HG03095 (cell line): ENCODE results near the gene GSK3A.

Source experiments
- ATAC-seq: cut with Tn5 transposase; IDR thresholded peaks from one replicate; pipeline ENCODE4 v1.9.1; 2021; ENCODE audit warnings: moderate library complexity; ENCODE audit not compliant: unreplicated experiment

The GSK3A gene

DNA sequence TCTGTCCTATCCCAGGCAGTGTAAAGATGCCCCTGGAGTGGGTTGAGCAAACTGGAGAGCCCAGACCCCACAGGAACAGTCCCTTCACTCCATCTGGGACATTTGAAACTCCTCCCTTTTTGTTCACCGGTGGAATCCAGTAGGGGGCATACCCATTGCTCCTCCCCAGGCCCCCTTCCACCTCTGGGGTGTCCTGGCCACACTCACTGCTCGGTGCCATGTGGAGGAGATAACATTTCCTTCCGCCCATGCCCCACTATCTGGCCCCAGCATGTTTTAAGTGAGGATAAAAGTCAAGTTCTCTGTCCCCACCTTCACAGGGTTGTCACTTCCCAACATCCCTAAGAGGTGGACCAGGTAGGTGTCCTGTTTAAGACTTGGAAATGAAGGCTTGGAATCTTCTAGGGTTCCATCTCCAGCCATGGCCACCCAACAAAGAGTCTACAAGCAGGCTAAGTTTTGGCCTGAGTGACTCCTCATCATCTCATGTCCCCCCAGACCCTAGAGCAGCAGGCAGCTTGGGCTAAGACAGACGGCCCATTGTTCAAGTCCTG lies 13.0 kb downstream of the GSK3A start:
- ATAC-seq = no peak

DNA sequence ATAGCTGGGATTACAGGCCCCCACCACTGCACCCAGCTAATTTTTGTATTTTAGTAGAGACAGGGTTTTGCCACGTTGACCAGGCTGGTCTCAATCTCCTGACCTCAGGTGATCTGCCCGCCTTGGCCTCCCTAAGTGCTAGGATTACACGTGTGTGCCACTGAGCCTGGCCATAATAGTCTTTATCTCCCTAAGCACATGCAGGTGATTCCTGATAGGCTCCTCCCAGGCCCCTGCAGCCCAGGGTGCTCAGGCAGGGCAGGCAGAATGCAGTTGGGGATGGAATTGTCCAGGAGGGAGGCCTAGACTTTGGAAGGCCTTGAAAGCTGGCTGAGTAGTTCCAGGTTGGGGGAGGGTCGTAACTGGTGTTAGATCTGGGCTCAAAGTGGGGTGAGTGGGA lies 13.8 kb downstream of the GSK3A start:
- no peak for ATAC-seq

GRCh38 chr19:42226886-42227285 lies 15.5 kb downstream of the GSK3A start:
- no peak for ATAC-seq

DNA sequence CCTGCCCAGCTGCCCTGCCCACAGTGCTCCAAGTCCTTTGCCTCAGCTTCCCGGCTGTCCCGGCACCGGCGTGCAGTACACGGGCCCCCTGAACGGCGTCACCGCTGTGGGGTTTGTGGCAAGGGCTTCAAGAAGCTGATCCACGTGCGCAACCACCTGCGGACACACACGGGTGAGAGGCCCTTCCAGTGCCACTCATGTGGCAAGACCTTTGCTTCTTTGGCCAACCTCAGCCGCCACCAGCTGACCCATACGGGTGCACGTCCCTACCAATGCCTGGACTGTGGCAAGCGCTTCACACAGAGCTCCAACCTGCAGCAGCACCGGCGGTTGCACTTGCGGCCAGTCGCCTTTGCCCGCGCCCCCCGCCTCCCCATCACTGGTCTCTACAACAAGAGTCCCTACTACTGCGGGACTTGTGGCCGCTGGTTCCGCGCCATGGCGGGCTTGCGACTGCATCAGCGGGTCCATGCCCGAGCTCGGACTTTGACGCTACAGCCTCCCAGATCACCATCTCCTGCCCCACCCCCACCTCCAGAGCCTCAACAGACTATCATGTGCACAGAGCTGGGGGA lies 16.6 kb downstream of the GSK3A start:
- ATAC-seq = no peak

- ATAC-seq = no peak
Observed at GRCh38 chr19:42224940-42225717, 17.3 kb downstream of the GSK3A start.

GRCh38 chr19:42220751-42221097 lies 21.7 kb downstream of the GSK3A start:
- no peak for ATAC-seq

- ATAC-seq = peak; percentile 58
Observed at GRCh38 chr19:42219812-42220750, 22.3 kb downstream of the GSK3A start, which contains the start of gene ZNF526. Gene ZNF526, plus strand, starts transcription at chr19:42220312. Its CDS starts 4,092 bp downstream, at chr19:42224404.

- ATAC-seq = peak; percentile 55
Observed at GRCh38 chr19:42217520-42218437, 24.6 kb downstream of the GSK3A start, which contains the start of gene DEDD2. Gene DEDD2, minus strand, starts transcription at chr19:42217677. Its CDS starts 670 bp downstream, at chr19:42217007.

DNA sequence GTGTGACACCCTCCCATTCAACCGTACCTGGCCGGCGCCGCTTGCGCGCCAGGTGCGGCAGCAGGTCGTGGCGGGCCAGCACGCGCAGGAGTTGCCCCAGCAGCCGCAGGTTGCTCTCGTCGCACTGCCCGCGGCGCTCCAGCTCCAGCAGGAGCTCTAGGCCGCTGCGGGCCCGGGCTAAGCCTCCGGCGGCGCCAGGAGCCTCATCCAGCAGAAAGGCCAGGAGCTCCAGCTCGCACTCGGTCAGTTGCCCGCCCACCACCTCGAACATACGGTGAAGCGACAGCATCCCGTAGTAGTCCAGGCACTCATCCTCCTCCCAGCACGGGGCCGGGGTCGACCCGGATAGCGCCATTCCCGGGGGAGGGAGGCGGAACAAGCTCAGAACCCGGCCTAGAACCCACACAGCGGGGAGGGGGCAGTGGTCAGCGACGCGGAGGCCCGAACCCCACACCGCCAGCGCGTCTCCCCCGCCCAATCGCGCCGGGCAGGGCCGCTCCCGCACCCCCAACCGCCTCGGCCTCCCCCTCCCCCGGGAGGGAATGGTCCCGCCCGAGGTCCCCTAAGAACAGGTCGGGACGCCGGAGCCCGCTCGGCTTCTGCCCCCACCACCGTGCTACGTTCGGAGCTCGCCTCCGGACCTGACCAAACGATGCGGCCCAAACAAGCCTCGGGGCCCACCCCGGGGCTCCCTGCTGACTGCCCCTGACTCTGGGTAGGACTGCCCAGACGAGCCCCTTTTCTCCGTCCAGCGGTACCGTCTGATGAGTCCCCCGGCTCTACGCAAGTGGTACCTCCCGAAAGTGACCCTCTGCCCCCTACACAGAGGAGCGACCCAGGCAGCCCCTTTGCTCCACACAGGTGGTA lies 25.5 kb downstream of the GSK3A start:
- ATAC-seq = peak; percentile 13

- ATAC-seq = no peak
Observed at GRCh38 chr19:42214810-42215485, 27.5 kb downstream of the GSK3A start.

- no peak for ATAC-seq
Observed at GRCh38 chr19:42212886-42213285, 29.5 kb downstream of the GSK3A start.

DNA sequence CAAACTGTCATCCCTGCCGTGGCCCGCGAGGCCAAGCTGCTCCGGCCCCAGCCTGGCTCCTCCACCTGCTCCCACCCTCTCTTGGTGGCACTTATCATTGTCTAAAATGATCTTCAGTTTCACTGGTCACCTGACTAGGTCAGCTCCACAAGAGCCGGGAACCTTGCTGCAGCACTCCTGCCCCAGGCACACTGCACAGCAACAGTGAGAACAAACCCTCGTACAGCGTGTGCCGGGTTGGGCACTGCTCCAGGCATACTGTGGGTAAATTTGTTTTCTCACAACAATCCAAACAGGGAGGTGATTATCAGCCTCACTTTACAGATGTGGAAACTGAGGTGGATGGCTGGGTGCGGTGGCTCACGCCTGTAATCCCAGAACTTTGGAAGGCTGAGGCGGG lies 33.8 kb downstream of the GSK3A start:
- ATAC-seq = no peak

DNA sequence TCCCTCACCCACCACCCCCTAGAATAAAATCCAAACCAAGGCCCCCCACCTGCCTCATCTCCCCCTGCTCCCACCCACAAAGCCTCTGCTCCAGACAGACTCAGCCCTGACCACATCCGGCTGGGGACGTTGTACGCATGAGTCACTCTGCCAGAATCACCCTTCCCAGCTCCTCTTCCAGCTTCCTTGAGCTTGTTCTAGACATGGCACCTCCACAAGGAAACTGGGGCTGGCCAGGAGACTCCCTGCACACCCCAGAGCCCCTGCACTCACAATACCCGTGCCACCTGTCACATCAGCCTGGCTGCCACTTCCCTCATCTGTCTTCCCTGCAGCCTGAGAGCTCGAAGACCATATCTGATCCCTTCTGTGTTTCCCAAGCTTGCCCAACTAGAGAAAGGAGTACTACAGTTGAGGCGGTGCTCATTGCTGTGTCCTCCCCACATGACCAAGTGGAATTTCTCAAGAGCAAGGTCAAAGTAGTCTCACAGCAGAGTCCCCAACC lies 34.6 kb downstream of the GSK3A start:
- no peak for ATAC-seq

DNA sequence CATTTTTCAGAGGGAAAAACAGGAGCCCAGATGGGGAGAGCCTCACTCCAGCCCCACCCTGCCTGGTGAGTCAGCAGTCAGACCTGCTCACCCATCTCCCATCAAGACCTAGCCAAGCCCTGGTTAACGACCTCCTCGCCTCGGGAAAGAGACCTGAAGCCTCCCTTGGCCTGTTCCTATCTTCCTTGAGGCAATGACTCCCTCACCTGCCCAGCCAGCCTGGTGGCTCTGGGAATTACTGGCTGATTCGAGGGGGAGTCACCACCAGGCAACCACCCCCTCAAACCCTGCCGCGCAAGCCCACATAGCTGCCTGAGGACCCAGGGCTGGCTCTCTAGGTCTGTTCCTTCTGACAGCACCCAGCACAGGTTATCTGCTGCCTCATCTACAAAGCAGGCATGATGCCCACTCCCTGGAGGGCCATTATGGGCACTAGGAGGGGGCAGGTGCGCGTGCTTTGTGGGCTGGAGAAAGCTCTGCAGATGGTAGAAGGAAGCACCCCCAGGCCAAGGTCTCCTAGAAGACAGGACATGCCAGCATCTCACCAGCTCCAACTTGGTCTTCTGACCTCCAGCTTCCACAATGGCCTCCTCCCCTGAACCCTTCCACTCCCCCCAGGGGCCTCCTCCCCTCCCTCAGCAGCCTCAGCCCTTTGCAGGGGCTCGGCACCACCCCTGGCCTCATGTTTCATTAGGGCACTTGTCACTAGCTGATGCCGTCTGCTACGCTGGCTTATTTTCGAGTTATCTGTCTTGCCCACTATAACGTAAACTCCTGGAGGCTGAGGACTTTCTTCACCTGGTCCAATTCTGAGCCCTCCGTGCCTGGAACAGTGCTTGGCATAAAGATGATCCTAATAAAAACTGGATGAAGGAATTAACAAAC lies 35.3 kb downstream of the GSK3A start:
- no peak for ATAC-seq

GRCh38 chr19:42204664-42205063 lies 37.7 kb downstream of the GSK3A start:
- no peak for ATAC-seq

DNA sequence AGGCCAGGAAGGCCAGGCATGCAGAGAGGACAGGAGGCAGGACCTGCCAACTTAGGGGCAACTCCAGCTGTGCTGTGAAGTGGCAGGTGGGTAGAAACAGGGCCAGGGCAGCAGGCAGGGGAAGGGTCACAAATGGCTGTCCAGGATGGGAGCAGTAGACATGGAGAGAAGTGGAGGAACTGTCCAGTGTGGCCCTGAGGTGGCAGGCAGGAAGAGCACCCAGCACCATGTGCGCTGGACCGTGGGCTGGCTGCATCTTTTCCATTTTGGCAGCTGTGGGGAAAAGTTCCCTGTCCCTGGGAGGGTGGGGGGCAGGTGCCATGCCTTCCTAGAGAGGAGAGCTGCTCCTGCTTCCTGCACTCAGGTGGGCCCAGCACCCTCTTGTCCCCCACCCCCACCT lies 38.7 kb downstream of the GSK3A start:
- ATAC-seq = no peak

GRCh38 chr19:42202290-42202880 lies 40.0 kb downstream of the GSK3A start:
- ATAC-seq = no peak
